ENCODE results near the gene UPK3B.
A peak's percentile ranks its signal among the peaks of the same experiment; 100 is the strongest.
"Not testable (repeated sequence)": the region's sequence is repeated elsewhere in the genome, so short reads cannot be mapped to it uniquely, and the experiment has no call there.

UPK3B gene

DNA sequence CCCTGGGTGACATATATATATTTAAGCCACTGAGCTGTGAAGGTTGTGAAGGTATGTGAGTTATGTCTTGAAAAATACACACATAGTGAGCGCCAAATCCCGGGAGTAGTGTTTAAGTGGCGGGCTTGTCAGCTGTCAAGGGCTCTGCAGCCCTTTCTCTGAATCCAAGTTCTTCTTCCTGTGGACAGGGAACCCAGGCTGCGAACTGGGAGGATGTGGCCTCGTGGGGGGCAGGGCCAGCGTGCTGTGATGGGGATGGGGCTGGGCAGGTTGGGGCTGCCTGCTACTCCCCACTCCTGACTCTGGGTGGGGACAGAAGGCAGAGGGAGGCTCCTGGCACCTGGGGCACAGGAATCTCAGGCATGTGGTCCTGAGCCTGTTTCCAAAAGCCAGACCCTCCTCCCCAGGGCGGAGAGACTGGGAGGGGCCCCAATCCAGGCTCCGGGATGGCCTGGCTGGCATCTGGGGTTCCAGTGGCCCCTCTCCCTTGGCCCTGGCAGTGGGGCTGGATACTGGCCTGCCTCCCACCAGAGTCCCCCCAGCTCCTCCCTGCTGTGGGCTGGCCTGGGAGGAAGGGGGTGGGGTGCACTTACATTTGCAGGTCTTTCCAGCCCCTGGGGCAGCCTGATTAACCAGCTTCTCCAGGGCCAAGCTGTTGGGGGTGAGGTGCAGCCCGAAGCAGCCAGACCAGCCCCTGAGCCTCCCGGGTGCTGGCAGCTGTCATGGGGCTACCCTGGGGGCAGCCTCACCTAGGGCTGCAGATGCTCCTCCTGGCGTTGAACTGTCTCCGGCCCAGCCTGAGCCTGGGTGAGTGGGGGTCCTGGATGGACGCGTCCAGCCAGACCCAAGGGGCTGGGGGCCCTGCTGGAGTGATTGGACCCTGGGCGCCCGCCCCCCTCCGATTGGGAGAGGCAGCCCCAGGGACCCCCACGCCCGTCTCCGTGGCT, at the start of gene UPK3B:
UPK3B (plus strand) TSS at position 622 of the 947 bp plus-strand sequence; CDS start at position 723, 101 bp downstream.
- no peak for DNase-seq

DNA sequence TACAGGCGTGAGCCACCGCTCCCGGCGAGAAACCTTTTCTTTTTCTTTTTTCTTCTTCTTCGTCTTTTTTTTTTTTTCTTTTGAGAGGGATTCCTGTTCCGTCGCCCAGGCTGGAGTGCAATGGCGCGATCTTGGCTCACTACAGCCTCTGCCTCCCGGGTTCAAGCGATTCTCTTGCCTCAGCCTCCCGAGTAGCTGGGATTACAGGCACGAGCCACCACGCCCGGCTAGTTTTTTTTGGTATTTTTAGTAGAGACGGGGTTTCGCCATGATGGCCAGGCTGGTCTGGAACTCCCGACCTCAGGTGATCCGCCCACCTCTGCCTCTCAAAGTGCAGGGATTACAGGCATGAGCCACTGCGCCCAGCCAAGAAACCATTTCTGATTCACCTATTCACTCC, 49.6 kb upstream of the UPK3B start:
- not testable (repeated sequence) for DNase-seq

DNA sequence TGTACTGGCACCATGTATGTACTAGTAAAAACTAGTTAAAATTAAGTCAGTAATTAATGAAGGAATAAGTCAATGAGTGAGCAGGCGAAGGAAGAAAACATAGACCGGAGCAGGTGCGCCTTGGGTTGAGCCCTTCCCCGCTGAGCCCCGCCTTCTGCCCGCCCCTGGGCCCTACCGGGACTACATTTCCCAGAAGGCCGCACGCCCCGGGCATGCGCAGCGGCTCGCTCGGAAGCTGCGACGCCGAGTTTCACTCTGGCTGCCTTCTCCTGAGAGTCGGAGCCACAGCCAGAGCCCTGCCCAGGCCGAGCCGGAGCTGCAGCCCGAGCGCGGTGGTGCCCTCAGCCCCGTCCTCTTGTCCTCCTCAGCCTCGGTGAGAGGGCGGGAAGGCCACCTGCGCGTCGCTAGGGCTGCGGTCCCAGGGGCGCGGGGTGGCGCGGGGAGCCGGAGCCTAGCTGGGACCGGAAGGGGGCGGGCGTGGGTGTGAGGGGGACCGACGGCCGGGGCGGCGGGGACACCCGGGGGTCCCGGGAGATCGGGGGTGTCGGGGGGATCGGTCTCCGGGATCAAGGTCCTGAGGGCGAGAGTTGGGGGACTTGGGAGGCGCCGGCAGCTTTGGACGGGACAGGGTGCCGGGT, 48.8 kb upstream of the UPK3B start, which contains the start of gene DTX2:
DTX2 (plus strand) TSS at position 246 of the 638 bp plus-strand sequence. CDS start 18,801 bp downstream, outside the sequence.
- peak; percentile 19 for DNase-seq

DNA sequence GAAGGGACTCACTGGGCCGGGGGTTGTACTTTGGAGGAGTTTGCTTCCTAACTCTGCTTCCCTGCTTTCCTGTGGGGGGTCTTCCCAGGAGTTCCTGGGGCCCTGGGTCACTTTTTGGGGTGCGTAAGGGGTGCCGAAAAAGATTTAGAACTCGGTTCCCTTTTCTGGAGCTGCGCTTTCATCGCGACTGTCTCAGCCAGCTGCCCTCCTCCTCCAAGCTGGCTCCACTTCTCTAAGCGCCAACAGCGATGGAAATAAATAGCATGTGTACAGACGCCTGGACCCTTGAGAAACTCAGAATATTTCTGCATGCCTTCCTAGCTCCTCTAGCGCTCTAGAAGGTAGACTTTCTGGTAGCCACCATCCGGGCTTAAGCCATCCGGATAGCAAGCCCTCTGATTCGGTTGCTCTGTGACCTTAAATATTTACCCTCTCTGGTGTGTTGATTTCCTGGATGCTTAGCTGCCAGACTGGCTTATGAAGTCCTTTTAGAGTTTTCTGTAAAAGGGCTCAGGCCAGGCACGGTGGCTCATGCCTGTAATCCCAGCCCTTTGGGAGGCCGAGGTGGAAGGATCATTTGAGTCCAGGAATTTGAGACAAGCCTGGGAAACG, 48.0 kb upstream of the UPK3B start:
- DNase-seq = not testable (repeated sequence)

DNA sequence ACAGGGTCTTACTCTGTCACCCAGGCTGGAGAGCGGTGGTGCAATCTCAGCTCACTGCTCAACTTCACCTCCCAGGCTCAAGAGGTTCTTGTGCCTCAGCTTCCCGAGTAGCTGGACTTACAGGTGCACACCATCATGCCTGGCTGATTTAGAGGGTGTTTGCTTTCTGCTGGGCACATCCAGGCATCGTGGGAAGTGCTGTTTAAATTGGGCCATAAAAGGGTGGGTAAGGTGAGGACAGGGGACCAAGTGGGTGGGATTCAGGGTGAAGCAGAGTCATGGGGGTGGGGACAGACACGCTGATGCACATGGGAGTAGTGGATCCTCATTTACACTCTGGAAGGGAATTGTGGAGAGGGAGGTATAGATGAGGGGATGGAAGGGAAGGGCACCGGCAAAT, 45.4 kb upstream of the UPK3B start:
- DNase-seq = not testable (repeated sequence)

DNA sequence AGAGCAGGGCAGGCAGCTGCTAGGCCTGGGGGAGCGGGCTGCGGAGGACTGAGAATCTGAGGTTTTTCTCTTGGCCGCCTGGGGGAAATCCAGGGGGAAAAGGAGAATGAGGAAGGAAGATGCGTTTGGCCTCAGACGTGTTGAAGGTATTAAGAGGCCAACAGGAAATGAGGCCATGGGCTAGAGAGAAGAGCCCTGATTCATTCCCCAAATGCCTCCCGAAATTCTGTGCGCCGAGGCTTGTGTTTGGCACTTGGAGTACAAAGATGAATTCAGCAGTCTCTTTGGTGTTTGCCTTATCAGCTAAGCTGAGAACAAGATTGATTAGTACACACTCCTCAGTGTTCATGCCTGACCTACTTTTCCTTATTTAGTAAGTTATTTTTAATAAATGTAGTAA, 44.4 kb upstream of the UPK3B start:
- DNase-seq = not testable (repeated sequence)

DNA sequence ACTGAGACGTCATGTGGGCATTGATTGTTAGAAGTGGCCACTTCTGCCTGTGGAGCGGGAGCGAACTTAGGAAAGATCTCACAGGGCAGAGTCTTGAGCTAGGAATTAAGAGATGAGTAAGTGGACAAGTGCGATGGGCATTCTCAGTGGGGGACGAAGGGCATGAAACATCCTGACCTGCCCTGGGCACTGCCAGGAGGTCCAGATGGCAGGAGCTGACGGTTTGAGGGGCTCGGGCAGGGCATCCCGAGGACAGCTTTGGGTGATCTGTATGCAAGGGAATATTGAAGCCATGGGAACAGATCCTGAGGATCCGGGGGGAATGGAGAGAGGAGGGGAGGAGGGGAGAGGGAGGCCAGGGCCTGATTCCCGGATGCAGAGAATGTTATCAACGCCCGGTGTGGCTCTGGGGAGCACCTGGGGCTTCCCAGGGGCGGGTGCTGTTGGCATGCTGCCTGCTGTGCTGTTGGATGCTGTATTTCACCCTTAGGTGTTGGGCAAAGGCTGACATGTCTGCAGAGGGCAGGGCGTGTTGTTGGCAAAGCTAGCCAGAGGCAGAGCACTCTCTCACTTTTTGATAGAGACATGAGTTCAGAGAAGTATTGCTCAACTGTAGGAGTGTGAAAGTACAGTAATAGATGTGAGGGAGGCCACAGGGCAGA, 42.5 kb upstream of the UPK3B start:
- not testable (repeated sequence) for DNase-seq

DNA sequence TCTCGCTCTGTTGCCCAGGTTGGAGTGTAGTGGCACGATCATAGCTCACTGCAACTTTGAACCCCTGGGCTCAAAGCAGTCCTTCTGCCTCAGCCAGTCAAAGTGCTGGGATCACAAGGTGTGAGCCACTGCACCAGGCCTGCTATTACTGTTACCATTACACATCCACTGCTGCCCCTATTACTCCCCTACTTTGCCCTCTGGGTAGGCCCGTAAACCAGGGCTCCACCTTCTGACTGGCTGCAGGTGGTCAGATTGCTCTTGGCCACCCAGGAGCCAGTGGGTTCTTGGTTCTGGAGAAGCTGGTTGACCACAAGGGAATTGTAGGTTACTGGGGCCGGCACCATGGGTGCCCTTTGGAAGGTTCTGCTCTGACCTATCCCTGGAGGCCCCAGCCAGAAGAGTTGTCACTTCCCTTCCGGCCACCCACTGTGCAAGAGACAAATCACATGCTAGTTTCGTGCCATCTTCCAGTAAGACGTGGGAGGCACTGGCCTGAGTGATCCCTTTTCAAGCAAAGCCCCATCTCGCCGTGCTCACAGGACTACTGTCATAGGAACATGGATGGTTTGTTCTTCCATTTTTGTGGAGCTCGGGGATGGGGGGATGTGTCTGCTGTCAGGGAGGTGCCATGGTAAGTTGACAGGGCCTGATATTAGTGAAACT, 38.7 kb upstream of the UPK3B start:
- DNase-seq = not testable (repeated sequence)

DNA sequence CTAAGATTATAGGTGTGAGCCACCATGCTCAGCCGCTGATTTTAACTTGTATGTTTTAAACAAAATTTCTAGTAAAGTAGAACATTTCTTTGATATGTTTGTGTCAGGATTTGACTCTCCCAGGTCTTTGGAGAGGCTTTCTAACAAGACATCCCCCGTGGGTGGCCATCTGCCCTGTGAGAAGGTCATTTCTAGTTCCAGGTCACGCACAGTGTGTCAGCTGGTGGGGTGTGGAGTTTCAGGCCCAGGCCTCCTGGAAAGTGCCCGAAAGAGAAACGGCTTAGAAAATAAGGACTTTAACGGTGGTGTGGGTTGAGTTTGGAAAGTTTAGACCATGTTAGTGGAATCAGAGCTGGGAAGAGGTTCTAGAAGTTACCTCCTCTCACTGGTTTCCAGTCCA, 37.3 kb upstream of the UPK3B start:
- DNase-seq = not testable (repeated sequence)

DNA sequence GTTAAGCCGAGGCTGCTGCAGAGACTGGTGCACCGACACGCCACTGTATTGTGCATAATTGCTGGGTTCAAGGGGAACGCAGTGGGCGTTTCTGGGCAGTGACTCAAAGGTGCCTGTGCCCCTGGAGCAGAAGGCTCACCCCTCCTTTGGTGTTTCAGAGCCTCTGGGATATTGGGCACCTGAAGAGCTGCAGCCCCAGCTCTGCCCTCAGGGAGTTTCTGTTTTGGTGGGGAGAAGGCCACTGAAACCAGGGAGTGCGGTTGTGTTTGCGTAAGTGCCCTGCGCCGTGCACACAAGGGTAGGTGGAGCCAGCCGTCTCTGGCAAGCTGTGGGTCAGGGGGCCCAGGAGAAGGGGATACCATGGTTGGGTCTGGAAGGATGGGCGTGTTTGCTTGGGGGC, 34.1 kb upstream of the UPK3B start:
- DNase-seq = not testable (repeated sequence)

DNA sequence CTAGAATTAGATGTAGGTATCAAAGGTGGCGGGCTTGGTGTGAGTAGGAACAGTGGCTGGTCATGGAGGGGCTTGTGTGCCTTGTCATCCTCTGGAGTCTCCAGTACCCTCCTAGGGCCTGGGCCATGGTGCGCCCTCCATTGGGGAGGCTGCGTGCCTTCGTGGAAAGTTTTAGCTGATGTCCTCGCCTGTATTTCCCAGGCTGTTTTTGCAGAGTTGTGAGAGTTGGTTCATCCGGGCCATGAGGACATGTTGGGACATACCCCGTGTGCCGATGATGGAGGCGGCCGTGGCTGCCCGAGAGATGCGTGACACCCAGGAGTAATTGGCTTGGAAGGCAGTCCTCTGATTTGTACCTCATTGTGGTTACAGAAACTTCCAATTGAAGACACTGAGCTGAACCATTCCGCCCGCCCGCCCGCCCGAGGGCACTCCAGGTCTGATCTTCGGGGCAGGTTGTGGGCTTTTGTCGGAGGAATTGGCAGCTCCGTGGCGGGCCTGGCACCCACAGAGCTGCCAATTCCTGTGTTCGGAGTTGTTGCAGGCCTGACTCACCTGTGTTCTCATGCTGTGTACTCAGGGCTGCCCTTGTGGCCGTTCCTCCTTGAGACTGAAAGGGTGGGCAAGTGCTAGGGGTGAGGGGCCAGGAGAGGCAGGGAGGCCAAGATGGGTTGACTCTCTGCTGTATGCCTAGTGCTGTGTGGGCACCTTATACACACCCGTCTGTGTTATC, 33.4 kb upstream of the UPK3B start:
- not testable (repeated sequence) for DNase-seq

DNA sequence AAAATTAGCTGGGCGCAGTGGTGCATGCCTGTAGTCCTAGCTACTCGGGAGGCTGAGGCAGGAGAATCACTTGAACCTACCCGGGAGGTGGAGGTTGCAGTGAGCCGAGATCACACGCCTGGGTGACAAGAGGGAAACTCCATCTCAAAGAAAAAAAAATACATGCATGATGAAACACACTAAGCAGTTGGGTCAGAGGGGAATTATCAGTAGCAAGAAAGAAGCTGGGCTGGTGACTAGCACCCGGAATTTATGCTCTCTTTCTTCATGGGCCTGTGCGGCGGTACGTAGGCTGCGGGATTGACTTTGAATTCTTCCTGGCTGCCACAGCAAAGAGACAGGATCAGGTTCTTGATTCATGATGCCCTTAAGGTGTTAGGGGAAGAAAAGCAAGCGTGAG, 30.7 kb upstream of the UPK3B start:
- DNase-seq = not testable (repeated sequence)

DNA sequence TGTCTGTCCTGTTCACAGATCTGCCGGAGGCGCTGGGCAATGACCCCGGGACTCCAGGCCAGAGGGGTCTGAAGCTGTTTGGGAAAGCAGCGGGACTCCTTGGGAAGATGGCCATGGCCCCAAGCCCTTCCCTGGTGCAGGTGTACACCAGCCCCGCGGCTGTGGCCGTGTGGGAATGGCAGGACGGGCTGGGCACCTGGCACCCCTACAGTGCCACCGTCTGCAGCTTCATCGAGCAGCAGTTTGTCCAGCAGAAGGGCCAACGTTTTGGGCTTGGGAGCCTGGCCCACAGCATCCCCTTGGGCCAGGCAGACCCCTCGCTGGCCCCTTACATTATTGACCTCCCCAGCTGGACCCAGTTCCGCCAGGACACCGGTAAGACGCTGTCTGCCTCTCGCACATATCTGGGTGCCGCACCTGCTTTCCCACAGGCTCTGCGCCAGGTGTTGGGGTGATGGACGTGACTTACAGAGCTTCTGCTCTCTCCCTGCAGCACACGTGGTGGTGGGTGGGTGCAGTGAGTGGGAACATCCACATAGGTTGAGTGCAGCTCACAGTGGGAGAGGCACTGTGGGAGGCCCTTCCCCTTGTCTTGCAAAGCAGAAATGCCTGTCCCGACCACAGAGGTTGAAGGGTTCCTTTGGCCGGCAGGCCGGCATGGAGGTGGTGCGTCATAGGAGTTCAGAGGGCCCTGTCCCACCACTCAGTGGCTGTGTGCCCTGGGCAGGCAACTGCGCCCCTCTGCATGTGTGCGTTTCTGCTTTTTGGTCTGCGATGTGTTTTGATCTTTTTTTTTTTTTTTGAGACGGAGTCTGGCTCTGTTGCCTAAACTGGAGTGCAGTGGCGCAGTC, 29.7 kb upstream of the UPK3B start:
- not testable (repeated sequence) for DNase-seq

DNA sequence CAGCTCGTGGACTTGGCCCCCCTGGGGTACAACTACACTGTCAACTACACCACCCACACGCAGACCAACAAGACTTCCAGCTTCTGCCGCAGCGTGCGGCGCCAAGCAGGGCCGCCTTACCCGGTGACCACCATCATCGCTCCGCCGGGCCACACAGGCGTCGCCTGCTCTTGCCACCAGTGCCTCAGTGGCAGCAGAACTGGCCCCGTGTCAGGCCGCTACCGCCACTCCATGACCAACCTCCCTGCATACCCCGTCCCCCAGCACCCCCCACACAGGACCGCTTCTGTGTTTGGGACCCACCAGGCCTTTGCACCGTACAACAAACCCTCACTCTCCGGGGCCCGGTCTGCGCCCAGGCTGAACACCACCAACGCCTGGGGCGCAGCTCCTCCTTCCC, 27.7 kb upstream of the UPK3B start:
- not testable (repeated sequence) for DNase-seq

DNA sequence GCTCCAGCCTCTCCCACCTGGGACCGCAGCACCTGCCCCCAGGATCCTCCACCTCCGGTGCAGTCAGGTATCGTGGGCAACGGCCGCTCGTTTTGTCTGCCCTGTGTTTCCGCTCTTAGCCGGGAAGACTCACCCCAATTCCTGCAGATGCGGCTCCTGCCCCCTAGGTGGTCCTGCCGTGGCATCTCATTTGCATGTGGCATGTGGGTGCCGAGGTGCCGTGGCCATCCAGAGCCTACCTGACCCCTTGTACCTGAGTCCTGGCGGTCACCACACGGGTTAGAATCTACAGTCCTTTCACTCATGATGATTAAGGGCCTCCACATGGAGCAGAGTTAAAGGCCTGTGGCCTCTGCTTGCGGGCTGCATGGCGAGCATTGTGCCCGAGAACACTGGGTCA, 27.3 kb upstream of the UPK3B start:
- DNase-seq = not testable (repeated sequence)

DNA sequence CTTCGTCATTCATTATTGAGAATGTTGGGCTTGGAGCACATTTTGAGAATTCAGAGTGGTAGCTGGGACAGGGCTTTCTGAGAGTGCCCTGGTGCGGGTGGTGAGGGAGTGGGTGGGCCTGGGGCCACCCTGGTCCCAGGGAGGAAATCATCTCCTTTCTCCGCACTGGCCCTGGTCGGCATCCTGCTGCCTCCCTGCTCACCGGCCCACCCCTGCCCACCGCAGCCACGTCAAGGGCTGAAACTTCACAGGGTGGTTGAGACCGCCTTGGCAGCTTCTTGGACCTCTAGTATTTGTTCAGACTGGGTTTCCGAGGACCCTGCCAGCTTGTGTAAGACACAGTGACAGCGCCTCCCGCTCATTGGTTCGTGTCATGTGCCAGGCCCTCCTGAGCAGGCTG, 25.9 kb upstream of the UPK3B start:
- DNase-seq = not testable (repeated sequence)

DNA sequence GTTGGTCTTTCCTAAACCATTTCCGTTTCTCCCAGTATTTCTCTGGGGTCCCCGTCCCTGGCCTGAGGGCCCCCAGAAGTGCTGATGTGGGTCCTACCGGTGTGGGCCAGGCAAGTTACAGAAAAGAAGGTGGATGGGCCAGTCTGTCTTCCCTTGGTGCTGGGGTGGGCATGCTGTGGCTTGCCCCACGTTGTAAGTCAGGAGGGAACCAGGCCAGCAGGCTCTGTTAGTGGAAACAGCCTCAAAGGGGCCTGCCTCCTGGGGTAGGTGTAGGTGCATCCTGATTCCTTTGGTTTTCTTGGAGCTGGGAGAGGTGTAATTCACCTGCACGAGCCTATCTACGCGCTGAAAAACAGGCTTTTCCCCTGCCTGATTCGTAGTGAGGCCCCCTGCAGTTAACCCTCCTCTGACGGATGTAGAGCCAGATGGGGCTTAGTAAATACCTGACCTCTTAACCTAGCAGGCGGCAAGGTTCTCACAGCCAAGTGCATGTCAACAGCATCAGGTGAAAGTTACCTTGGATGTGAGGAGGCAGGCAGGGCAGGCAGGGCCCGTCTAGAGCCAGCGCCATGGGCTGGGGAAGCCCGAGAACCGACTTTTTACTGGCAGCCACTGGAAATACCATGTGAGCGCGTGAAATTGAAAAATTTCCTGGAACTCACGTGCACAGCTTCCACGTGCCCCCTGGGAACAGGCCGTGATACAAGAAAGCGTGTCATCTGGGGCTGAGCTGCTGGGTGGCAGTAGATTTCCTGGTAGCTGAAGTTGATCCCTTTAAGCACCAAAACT, 24.3 kb upstream of the UPK3B start:
- not testable (repeated sequence) for DNase-seq

DNA sequence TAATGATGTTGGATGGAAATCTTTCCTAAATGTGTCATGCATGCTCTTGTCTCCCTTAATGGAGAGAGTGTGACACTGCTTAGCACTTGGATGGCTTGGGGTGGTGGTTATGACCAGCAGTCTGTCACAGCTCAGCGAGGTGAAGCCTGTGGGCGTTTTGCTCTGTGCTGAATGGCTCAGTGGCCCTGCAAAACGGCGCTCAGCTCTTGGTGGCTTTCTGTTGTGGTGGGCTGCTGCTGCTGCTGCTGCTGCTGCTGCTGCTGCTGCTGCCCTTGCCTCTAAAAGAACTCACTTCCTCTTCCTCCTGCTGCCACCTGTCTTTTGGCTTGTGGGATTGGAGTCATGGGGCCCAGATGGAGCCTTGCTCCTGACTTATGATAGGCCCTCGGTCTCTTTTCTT, 23.7 kb upstream of the UPK3B start:
- DNase-seq = peak; percentile 22

DNA sequence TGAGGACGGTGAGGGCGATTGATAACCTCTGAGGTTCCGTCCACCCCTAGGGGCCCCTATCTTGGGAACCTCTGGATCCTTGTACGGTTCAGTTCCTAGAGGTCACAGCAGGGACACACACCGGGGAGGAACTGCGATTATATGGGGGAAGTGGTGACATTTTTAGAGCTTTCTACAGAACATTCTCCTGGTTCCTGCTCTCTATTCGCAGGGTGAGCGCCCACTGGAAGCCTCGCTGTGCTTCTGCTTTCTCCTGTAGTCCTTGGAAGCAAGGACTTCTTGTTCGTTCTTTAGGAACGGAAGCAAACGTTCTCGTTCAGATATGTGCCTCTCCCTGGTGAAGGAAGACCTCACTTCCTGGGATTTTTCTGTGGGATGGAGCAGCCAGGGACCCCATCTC, 22.4 kb upstream of the UPK3B start:
- DNase-seq = not testable (repeated sequence)

DNA sequence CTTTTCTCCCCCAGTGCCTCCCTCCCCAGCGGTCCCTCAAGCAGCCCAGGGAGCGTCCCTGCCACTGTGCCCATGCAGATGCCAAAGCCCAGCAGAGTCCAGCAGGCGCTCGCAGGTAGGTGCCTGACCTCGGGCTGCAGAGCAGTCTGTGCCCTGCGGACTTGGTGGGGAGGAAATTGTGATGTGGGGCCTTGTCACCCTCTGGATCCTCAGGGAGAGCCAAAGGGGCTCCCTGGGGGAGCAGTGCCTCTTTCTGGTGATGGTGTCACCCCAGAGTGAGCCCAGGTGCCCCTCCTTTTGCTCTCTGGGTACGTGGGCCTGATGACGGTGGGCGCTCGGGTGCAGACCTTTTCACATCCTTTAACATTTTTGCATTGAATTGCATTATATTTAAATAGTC, 18.2 kb upstream of the UPK3B start:
- DNase-seq = not testable (repeated sequence)

Measured in CD4-positive, alpha-beta T cell treated with Interleukin-4 for 4 hours (primary cell).